Fibroblast of lung (primary cell): Measurements from ENCODE around the gene TTC23. TPM values are rescaled to one million over a fixed set of nuclear protein-coding genes. Genes with fewer than 3 reads are reported as not detected.
A peak's percentile ranks its signal among the peaks of the same experiment; 100 is the strongest.

Source experiments
- DNase-seq, 2 donors: peaks; one replicate each; pipeline versions ENCODE4 v3.0.0 to v3.0.0-alpha.2; 2010; ENCODE audit warnings: low read depth in 2 of 2
- H2AFZ ChIP-seq: 2 replicates; pipeline ENCODE4 v1.5.1; 2012; ENCODE audit warnings: low read length, control low read depth, inconsistent platforms
- H3K27ac ChIP-seq: 2 replicates; pipeline ENCODE4 v1.5.1; 2011; ENCODE audit warnings: low read length, control low read depth; ENCODE audit not compliant: insufficient read depth
- H3K27me3 ChIP-seq: 2 replicates; pipeline ENCODE4 v1.5.1; 2011; ENCODE audit warnings: mild to moderate bottlenecking, low read length; ENCODE audit not compliant: control insufficient read depth, insufficient read depth
- H3K36me3 ChIP-seq: 2 replicates; pipeline ENCODE4 v1.5.1; 2011; ENCODE audit warnings: low read length; ENCODE audit not compliant: control insufficient read depth, insufficient read depth
- H3K4me1 ChIP-seq: 2 replicates; pipeline ENCODE4 v1.5.1; 2011; ENCODE audit warnings: low read length; ENCODE audit not compliant: control insufficient read depth, insufficient read depth; ENCODE audit errors: extremely low read depth
- H3K4me2 ChIP-seq: 2 replicates; pipeline ENCODE4 v1.5.1; 2011; ENCODE audit warnings: low read length, control low read depth; ENCODE audit not compliant: insufficient read depth; ENCODE audit errors: extremely low read depth
- H3K4me3 ChIP-seq, 4 experiments: fragments of 200-600 bp in 1 of 4; sonication (generic) in 1 of 4; replicated peaks in 1 of 4; 2 replicates each; pipeline ENCODE4 v1.5.1; 2011 to 2016; ENCODE audit warnings: low read length in 4 of 4, low read depth in 3 of 4, mild to moderate bottlenecking in 3 of 4, control low read depth in 2 of 4, inconsistent platforms in 1 of 4, mixed read lengths in 1 of 4; ENCODE audit not compliant: insufficient read depth in 1 of 4; ENCODE audit errors: control extremely low read depth in 1 of 4
- H3K79me2 ChIP-seq: 2 replicates; pipeline ENCODE4 v1.5.1; 2012; ENCODE audit warnings: mild to moderate bottlenecking, low read length, inconsistent platforms; ENCODE audit not compliant: control insufficient read depth, insufficient read depth
- H3K9ac ChIP-seq: 2 replicates; pipeline ENCODE4 v1.5.1; 2011; ENCODE audit warnings: mild to moderate bottlenecking, low read length, control low read depth; ENCODE audit not compliant: insufficient read depth
- H3K9me3 ChIP-seq: 2 replicates; pipeline ENCODE4 v1.5.1; 2012; ENCODE audit warnings: low read depth, low read length; ENCODE audit not compliant: control insufficient read depth, insufficient read depth
- H4K20me1 ChIP-seq: 2 replicates; pipeline ENCODE4 v1.5.1; 2011; ENCODE audit warnings: low read length; ENCODE audit not compliant: control insufficient read depth, insufficient read depth; ENCODE audit errors: extremely low read depth
- CTCF ChIP-seq, 2 donors: IDR thresholded peaks in 1 of 2; conservative IDR thresholded peaks in 1 of 2; 1 replicate in 1 of 2; 2 replicates in 1 of 2; pipeline ENCODE4 v1.5.1; 2011 to 2012; ENCODE audit warnings: low read length in 2 of 2, control low read depth in 1 of 2, inconsistent platforms in 1 of 2, low read depth in 1 of 2, mild to moderate bottlenecking in 1 of 2
- EZH2 ChIP-seq: IDR thresholded peaks from 2 replicates; pipeline ENCODE4 v1.5.1; 2012; ENCODE audit warnings: low read length, control low read depth, mild to moderate bottlenecking; ENCODE audit errors: missing control alignments
- polyA plus RNA-seq, 2 donors: library from polyadenylated mRNA; depleted of rRNA in 1 of 2; stranded (reverse) in 1 of 2; unstranded in 1 of 2; fragments of >200 nt; gene quantifications; 2 replicates each; pipeline ENCODE4 v1.2.1, GENCODE V29; 2011 to 2012; ENCODE audit warnings: missing spikeins in 1 of 2
- total RNA-seq: library from RNA; depleted of rRNA; stranded (reverse); fragments of >200 nt; gene quantifications from 2 replicates; pipeline ENCODE4 v1.2.1, GENCODE V29; 2014

The TTC23 gene
- total and polyA plus RNA-seq, 2 donors (not counting 1 experiment from before 2014, with no cell fraction given) = 3.5 to 30.4 TPM

DNA sequence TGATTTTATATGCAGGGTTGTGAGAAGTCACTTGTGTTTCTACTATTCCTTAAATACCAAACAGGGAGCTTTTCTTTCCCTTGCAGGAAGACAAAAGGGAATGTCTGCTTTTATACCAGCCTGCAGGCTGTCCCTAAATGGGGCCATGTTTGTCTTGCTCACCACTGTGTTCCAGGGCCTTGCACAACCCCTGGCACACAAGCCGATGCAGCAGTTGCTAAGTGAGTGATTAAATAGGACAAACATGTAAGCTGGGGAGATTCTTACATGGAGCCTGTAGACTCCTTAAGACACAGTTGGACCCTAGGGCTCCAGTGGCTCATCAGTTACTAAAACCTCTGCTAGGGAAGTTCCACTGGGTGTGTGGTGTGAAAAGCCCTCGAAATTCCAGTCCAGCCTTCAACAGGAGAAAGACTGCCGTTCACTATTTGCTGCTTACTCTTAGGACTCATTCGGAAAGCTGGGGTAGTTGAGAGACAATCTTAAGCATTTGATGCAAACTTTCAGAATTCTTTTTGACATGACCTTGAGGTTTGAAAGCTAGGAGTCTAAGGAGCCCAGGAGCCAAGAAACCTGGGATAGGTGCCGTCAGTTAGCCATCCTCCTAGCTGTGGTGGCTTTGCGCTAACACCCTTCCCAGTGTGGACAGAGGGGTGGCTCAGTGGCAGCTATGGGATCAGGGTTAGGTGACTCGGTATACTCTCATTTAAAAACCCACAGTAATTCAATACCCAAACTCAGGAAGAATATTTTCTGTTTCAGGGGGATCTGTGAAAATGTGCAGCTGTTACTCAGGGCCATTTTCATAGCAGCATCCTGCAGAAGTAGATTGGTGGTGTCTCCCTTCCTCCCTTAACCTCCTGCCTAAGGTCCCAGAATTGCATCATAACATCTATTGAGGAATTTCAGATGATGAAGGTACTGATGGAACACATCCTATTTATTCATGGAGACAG is 105.4 kb downstream of the TTC23 start:
- Histone ChIP-seq H4K20me1 (no peaks in the 10 kb centered on the region), H3K4me2 (no peak overlapping the region), H3K27ac (no peak overlapping the region), H3K79me2 (no peaks in the 10 kb centered on the region), H3K27me3 (no peaks in the 10 kb centered on the region), H3K4me1 (no peaks in the 10 kb centered on the region), H3K4me3 (no peak overlapping the region), H3K36me3 (peaks cover 2% of the 10 kb centered on the region), H2AFZ (no peak overlapping the region), H3K9me3 (no peaks in the 10 kb centered on the region), H3K9ac (no peak overlapping the region)
- DNase-seq = peak in 1 of 2 donors; percentile 66
- TF ChIP-seq EZH2 (no peak), CTCF (conservative IDR thresholded peaks at IDR 0.05 in 1 of 2, IDR thresholded peaks at IDR 0.05 in 1 of 2; ENCODE audit: low read depth in 1 of 2, low read length in 2 of 2) (no peak)

DNA sequence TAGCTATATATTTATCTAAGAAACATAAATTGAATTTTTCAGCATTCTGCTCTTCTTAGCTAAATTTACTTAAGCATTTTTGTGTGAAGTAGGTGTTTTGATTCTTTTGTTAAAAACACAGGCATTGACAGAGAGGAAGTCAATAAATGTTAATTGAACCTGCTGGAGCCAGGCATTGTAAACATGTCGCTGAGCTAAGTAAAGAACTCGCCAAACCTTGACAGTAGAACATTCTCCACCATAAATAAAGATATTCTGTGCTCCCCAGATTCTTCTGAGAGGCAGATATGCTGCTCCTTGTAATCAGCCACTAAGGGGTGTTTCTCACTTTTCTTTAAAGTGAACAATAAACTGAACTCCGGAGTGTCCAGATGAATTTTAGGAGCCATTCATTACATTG is 106.1 kb downstream of the TTC23 start:
- Histone ChIP-seq H3K27ac (no peak overlapping the region), H2AFZ (no peak overlapping the region), H3K4me3 (no peak overlapping the region), H3K4me2 (no peak overlapping the region), H3K79me2 (no peaks in the 10 kb centered on the region), H3K4me1 (no peaks in the 10 kb centered on the region), H3K9me3 (no peaks in the 10 kb centered on the region), H3K27me3 (no peaks in the 10 kb centered on the region), H3K36me3 (peaks cover 2% of the 10 kb centered on the region), H3K9ac (no peak overlapping the region), H4K20me1 (no peaks in the 10 kb centered on the region)
- TF ChIP-seq EZH2 (no peak), CTCF (conservative IDR thresholded peaks at IDR 0.05 in 1 of 2, IDR thresholded peaks at IDR 0.05 in 1 of 2; ENCODE audit: low read depth in 1 of 2, low read length in 2 of 2) (no peak)
- no peak for DNase-seq

- H3K4me2 ChIP-seq = no peak overlapping the region
- no peaks in the 10 kb centered on the region for H3K9me3 ChIP-seq
- H3K4me1 ChIP-seq = no peaks in the 10 kb centered on the region
- TF ChIP-seq CTCF (conservative IDR thresholded peaks at IDR 0.05 in 1 of 2, IDR thresholded peaks at IDR 0.05 in 1 of 2; ENCODE audit: low read depth in 1 of 2, low read length in 2 of 2) (no peak), EZH2 (no peak)
- no peaks in the 10 kb centered on the region for H3K27me3 ChIP-seq
- no peak overlapping the region for H3K9ac ChIP-seq
- H3K4me3 ChIP-seq = no peak overlapping the region
- no peak overlapping the region for H3K27ac ChIP-seq
- DNase-seq = no peak
- H3K79me2 ChIP-seq = no peaks in the 10 kb centered on the region
- no peak overlapping the region for H2AFZ ChIP-seq
- peaks cover 2% of the 10 kb centered on the region for H3K36me3 ChIP-seq
- no peaks in the 10 kb centered on the region for H4K20me1 ChIP-seq
These were observed 106.8 kb downstream of the TTC23 start for GRCh38 chr15:99142562-99142961.
